Measurements from ENCODE around the gene BMP6. TPM values are rescaled to one million over a fixed set of nuclear protein-coding genes. Genes with fewer than 3 reads are reported as not detected.

The BMP6 gene
- polyA plus RNA-seq, 2 donors: 0.26 to 0.55 TPM

DNA sequence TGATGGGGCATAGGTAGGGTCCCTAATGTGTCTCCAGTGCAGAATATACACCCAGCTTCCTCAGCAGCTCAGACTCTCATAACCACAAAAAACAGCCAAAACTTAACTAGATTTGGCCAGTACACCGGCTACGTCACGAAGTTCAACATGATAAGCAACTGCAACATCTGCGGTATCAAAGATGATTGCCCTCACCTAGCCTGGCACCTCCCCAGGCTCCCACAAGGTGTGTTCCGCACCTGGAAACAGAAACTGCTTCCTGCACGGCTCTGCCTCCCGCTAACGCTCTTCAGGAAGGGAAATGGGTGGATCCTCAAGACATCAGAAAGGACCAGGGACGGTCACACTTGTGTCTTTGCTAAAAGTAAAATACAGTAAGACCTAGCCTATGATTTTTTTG, 175.2 kb downstream of the BMP6 start:
- Histone ChIP-seq H3K9me3 (ENCODE audit: control insufficient read depth in 2 of 2, insufficient read depth in 1 of 2, low read depth in 1 of 2, low read length in 1 of 2) (no peaks in the 10 kb centered on the region), H3K27ac (ENCODE audit: low read depth in 2 of 2, low read length in 1 of 2) (no peak overlapping the region), H3K27me3 (ENCODE audit: control insufficient read depth in 1 of 2, insufficient read depth in 2 of 2, low read length in 2 of 2) (no peaks in the 10 kb centered on the region), H3K4me1 (ENCODE audit: control insufficient read depth in 2 of 2, insufficient read depth in 2 of 2, low read length in 1 of 2) (peaks cover 0 to 9% of the 10 kb centered on the region in 2 donors), H3K4me3 (ENCODE audit: low read depth in 1 of 2, low read length in 2 of 2) (no peak overlapping the region), H3K36me3 (ENCODE audit: control insufficient read depth in 2 of 2, insufficient read depth in 2 of 2, low read length in 1 of 2) (peaks cover 10 to 32% of the 10 kb centered on the region in 2 donors)
- 76 to 91% methylated on average over 9 of the region's 9 CpGs for WGBS, 2 donors

GRCh38 chr6:7901780-7902179, 175.9 kb downstream of the BMP6 start:
- H3K36me3 ChIP-seq (ENCODE audit: control insufficient read depth in 2 of 2, insufficient read depth in 2 of 2, low read length in 1 of 2): peaks cover 6 to 32% of the 10 kb centered on the region in 2 donors
- no peak overlapping the region for H3K4me3 ChIP-seq (ENCODE audit: low read depth in 1 of 2, low read length in 2 of 2)
- WGBS, 2 donors: 62 to 69% methylated on average over 4 of the region's 4 CpGs
- no peak overlapping the region for H3K27ac ChIP-seq (ENCODE audit: low read depth in 2 of 2, low read length in 1 of 2)
- peaks cover 0 to 1% of the 10 kb centered on the region in 2 donors for H3K9me3 ChIP-seq (ENCODE audit: control insufficient read depth in 2 of 2, insufficient read depth in 1 of 2, low read depth in 1 of 2, low read length in 1 of 2)
- no peaks in the 10 kb centered on the region for H3K27me3 ChIP-seq (ENCODE audit: control insufficient read depth in 1 of 2, insufficient read depth in 2 of 2, low read length in 2 of 2)
- H3K4me1 ChIP-seq (ENCODE audit: control insufficient read depth in 2 of 2, insufficient read depth in 2 of 2, low read length in 1 of 2): peaks cover 0 to 9% of the 10 kb centered on the region in 2 donors

- Histone ChIP-seq H3K27ac (ENCODE audit: low read depth in 2 of 2, low read length in 1 of 2) (peak overlapping the region in 1 of 2 donors; percentile 26), H3K9me3 (ENCODE audit: control insufficient read depth in 2 of 2, insufficient read depth in 1 of 2, low read depth in 1 of 2, low read length in 1 of 2) (peaks cover 0 to 2% of the 10 kb centered on the region in 2 donors), H3K4me1 (ENCODE audit: control insufficient read depth in 2 of 2, insufficient read depth in 2 of 2, low read length in 1 of 2) (peaks cover 0 to 9% of the 10 kb centered on the region in 2 donors), H3K36me3 (ENCODE audit: control insufficient read depth in 2 of 2, insufficient read depth in 2 of 2, low read length in 1 of 2) (peaks cover 6 to 32% of the 10 kb centered on the region in 2 donors), H3K27me3 (ENCODE audit: control insufficient read depth in 1 of 2, insufficient read depth in 2 of 2, low read length in 2 of 2) (no peaks in the 10 kb centered on the region), H3K4me3 (ENCODE audit: low read depth in 1 of 2, low read length in 2 of 2) (no peak overlapping the region)
- 52 to 65% methylated on average over 8 of the region's 8 CpGs for WGBS, 2 donors
These were observed 176.3 kb downstream of the BMP6 start for GRCh38 chr6:7902221-7902620.

GRCh38 chr6:7902867-7903266, 177.0 kb downstream of the BMP6 start:
- WGBS, 2 donors: 95 to 100% methylated on average over 1 of the region's 1 CpG
- Histone ChIP-seq H3K4me1 (ENCODE audit: control insufficient read depth in 2 of 2, insufficient read depth in 2 of 2, low read length in 1 of 2) (peaks cover 0 to 9% of the 10 kb centered on the region in 2 donors), H3K27me3 (ENCODE audit: control insufficient read depth in 1 of 2, insufficient read depth in 2 of 2, low read length in 2 of 2) (no peaks in the 10 kb centered on the region), H3K9me3 (ENCODE audit: control insufficient read depth in 2 of 2, insufficient read depth in 1 of 2, low read depth in 1 of 2, low read length in 1 of 2) (peaks cover 0 to 2% of the 10 kb centered on the region in 2 donors), H3K4me3 (ENCODE audit: low read depth in 1 of 2, low read length in 2 of 2) (no peak overlapping the region), H3K27ac (ENCODE audit: low read depth in 2 of 2, low read length in 1 of 2) (no peak overlapping the region), H3K36me3 (ENCODE audit: control insufficient read depth in 2 of 2, insufficient read depth in 2 of 2, low read length in 1 of 2) (peaks cover 6 to 29% of the 10 kb centered on the region in 2 donors)

GRCh38 chr6:7903673-7904072, 177.8 kb downstream of the BMP6 start:
- no peaks in the 10 kb centered on the region for H3K27me3 ChIP-seq (ENCODE audit: control insufficient read depth in 1 of 2, insufficient read depth in 2 of 2, low read length in 2 of 2)

GRCh38 chr6:7904654-7905319, 178.9 kb downstream of the BMP6 start:
- no peaks in the 10 kb centered on the region for H3K27me3 ChIP-seq (ENCODE audit: control insufficient read depth in 1 of 2, insufficient read depth in 2 of 2, low read length in 2 of 2)
- H3K4me3 ChIP-seq (ENCODE audit: low read depth in 1 of 2, low read length in 2 of 2): no peak overlapping the region
- peaks cover 3 to 20% of the 10 kb centered on the region in 2 donors for H3K36me3 ChIP-seq (ENCODE audit: control insufficient read depth in 2 of 2, insufficient read depth in 2 of 2, low read length in 1 of 2)
- peaks cover 0 to 13% of the 10 kb centered on the region in 2 donors for H3K4me1 ChIP-seq (ENCODE audit: control insufficient read depth in 2 of 2, insufficient read depth in 2 of 2, low read length in 1 of 2)
- peaks cover 0 to 2% of the 10 kb centered on the region in 2 donors for H3K9me3 ChIP-seq (ENCODE audit: control insufficient read depth in 2 of 2, insufficient read depth in 1 of 2, low read depth in 1 of 2, low read length in 1 of 2)
- 86% methylated on average over 5 of the region's 5 CpGs for WGBS, 2 donors
- H3K27ac ChIP-seq (ENCODE audit: low read depth in 2 of 2, low read length in 1 of 2): no peak overlapping the region

More at GRCh38 chr6:7903673-7904072, 177.8 kb downstream of the BMP6 start:
- H3K4me3 ChIP-seq (ENCODE audit: low read depth in 1 of 2, low read length in 2 of 2): no peak overlapping the region
- no peak overlapping the region for H3K27ac ChIP-seq (ENCODE audit: low read depth in 2 of 2, low read length in 1 of 2)
- H3K9me3 ChIP-seq (ENCODE audit: control insufficient read depth in 2 of 2, insufficient read depth in 1 of 2, low read depth in 1 of 2, low read length in 1 of 2): peaks cover 0 to 2% of the 10 kb centered on the region in 2 donors
- peaks cover 0 to 9% of the 10 kb centered on the region in 2 donors for H3K4me1 ChIP-seq (ENCODE audit: control insufficient read depth in 2 of 2, insufficient read depth in 2 of 2, low read length in 1 of 2)
- peaks cover 6 to 24% of the 10 kb centered on the region in 2 donors for H3K36me3 ChIP-seq (ENCODE audit: control insufficient read depth in 2 of 2, insufficient read depth in 2 of 2, low read length in 1 of 2)
- 84 to 92% methylated on average over 3 of the region's 3 CpGs for WGBS, 2 donors

DNA sequence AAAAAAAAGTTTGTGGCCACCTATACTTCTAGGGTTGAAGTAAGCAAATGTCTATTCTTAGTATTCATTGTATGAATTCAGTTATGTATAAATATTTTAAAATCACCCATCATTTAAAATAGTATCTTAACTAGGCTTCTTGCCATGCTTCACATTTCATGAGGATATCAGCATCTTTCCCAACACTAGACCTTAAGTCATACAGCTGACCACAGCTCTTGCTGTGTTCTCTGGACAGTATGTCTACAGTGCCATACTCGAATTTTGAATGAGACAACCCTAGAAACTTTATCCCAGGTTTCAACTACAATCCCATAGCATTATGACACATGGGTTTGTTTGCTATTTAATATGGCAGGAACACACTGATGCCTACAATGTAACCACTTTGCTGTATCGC, 179.5 kb downstream of the BMP6 start:
- Histone ChIP-seq H3K36me3 (ENCODE audit: control insufficient read depth in 2 of 2, insufficient read depth in 2 of 2, low read length in 1 of 2) (peaks cover 3 to 20% of the 10 kb centered on the region in 2 donors), H3K4me3 (ENCODE audit: low read depth in 1 of 2, low read length in 2 of 2) (no peak overlapping the region), H3K27ac (ENCODE audit: low read depth in 2 of 2, low read length in 1 of 2) (no peak overlapping the region), H3K9me3 (ENCODE audit: control insufficient read depth in 2 of 2, insufficient read depth in 1 of 2, low read depth in 1 of 2, low read length in 1 of 2) (peaks cover 0 to 2% of the 10 kb centered on the region in 2 donors), H3K4me1 (ENCODE audit: control insufficient read depth in 2 of 2, insufficient read depth in 2 of 2, low read length in 1 of 2) (peaks cover 0 to 13% of the 10 kb centered on the region in 2 donors), H3K27me3 (ENCODE audit: control insufficient read depth in 1 of 2, insufficient read depth in 2 of 2, low read length in 2 of 2) (no peaks in the 10 kb centered on the region)
- WGBS, 2 donors: 88 to 91% methylated on average over 2 of the region's 2 CpGs

DNA sequence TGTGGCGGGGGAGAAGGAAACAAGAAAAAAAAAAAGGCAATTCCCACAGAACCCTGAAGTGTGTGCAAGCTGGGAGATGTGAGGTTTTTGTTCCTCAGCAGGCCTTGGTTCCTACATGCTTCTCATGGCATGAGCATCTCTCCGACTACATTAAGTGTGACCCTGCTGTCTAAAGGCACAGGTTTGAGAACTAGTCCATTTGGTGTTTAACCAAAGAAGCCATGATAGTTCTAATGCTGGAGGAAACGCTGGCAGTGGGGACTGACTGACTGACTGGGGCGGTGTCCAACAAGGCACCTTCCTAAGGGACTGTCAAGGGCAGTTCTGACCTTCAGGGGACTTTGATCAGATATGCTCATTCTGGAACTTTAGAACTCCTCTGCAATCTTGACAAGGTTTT, 180.8 kb downstream of the BMP6 start:
- peaks cover 4 to 14% of the 10 kb centered on the region in 2 donors for H3K4me1 ChIP-seq (ENCODE audit: control insufficient read depth in 2 of 2, insufficient read depth in 2 of 2, low read length in 1 of 2)

GRCh38 chr6:7907159-7907558, 181.3 kb downstream of the BMP6 start:
- peaks cover 4 to 11% of the 10 kb centered on the region in 2 donors for H3K4me1 ChIP-seq (ENCODE audit: control insufficient read depth in 2 of 2, insufficient read depth in 2 of 2, low read length in 1 of 2)
- no peak overlapping the region for H3K27ac ChIP-seq (ENCODE audit: low read depth in 2 of 2, low read length in 1 of 2)
- H3K36me3 ChIP-seq (ENCODE audit: control insufficient read depth in 2 of 2, insufficient read depth in 2 of 2, low read length in 1 of 2): peaks cover 3 to 14% of the 10 kb centered on the region in 2 donors
- WGBS, 2 donors: 83 to 96% methylated on average over 4 of the region's 4 CpGs
- peaks cover 0 to 2% of the 10 kb centered on the region in 2 donors for H3K9me3 ChIP-seq (ENCODE audit: control insufficient read depth in 2 of 2, insufficient read depth in 1 of 2, low read depth in 1 of 2, low read length in 1 of 2)
- no peak overlapping the region for H3K4me3 ChIP-seq (ENCODE audit: low read depth in 1 of 2, low read length in 2 of 2)
- no peaks in the 10 kb centered on the region for H3K27me3 ChIP-seq (ENCODE audit: control insufficient read depth in 1 of 2, insufficient read depth in 2 of 2, low read length in 2 of 2)

More for the DNA sequence above, 180.8 kb downstream of the BMP6 start:
- no peak overlapping the region for H3K27ac ChIP-seq (ENCODE audit: low read depth in 2 of 2, low read length in 1 of 2)
- WGBS, 2 donors: 78 to 94% methylated on average over 4 of the region's 4 CpGs
- H3K4me3 ChIP-seq (ENCODE audit: low read depth in 1 of 2, low read length in 2 of 2): no peak overlapping the region
- peaks cover 0 to 2% of the 10 kb centered on the region in 2 donors for H3K9me3 ChIP-seq (ENCODE audit: control insufficient read depth in 2 of 2, insufficient read depth in 1 of 2, low read depth in 1 of 2, low read length in 1 of 2)
- H3K27me3 ChIP-seq (ENCODE audit: control insufficient read depth in 1 of 2, insufficient read depth in 2 of 2, low read length in 2 of 2): no peaks in the 10 kb centered on the region
- peaks cover 3 to 14% of the 10 kb centered on the region in 2 donors for H3K36me3 ChIP-seq (ENCODE audit: control insufficient read depth in 2 of 2, insufficient read depth in 2 of 2, low read length in 1 of 2)
